Measurements from ENCODE around the gene INTS15.

- TF ChIP-seq CTCF (conservative IDR thresholded peaks at IDR 0.05; ENCODE audit: low read depth in 2 of 2) (no peak), EZH2 (IDR thresholded peaks at IDR 0.05; ENCODE audit: low read depth, unreplicated experiment) (no peak), POLR2AphosphoS5 (IDR thresholded peaks at IDR 0.05; ENCODE audit: low read depth) (no peak), REST (IDR thresholded peaks at IDR 0.05; ENCODE audit: unreplicated experiment) (no peak), CREB1 (CRISPR knock-in tag; IDR thresholded peaks at IDR 0.05; ENCODE audit: low read depth) (no peak), EZH2phosphoT487 (IDR thresholded peaks at IDR 0.05; ENCODE audit: unreplicated experiment) (no peak), ZNF114 (CRISPR knock-in tag; IDR thresholded peaks at IDR 0.05) (no peak), JUNB (IDR thresholded peaks at IDR 0.05; ENCODE audit: unreplicated experiment) (no peak), ZNF331 (CRISPR knock-in tag; IDR thresholded peaks at IDR 0.05; ENCODE audit: low read depth) (no peak)
Measured at GRCh38 chr7:6607651-6608051, 17.8 kb downstream of the INTS15 start.

Data from GM23338 (cell line).